ENCODE data around the gene ELP5. TPM values are rescaled to one million over a fixed set of nuclear protein-coding genes. Genes with fewer than 3 reads are reported as not detected.

Gene ELP5
- total and polyA plus RNA-seq, 8 donors = 26.5 to 49.7 (median 42.9) TPM

GRCh38 chr17:7292194-7292593 lies 40.2 kb downstream of the ELP5 start:
- TF ChIP-seq CTCF (IDR thresholded peaks at IDR 0.05) = no peak
- H3K4me3 ChIP-seq = no peak overlapping the region
- H3K4me1 ChIP-seq = peaks cover 13 to 33% of the 10 kb centered on the region in 2 donors
- no peak overlapping the region for H3K27ac ChIP-seq
- H3K27me3 ChIP-seq = peaks cover 26 to 93% of the 10 kb centered on the region in 2 donors
- DNase-seq (no peak), ATAC-seq (no peak)
- no peaks in the 10 kb centered on the region for H3K9me3 ChIP-seq
- intact Hi-C loops (cut with DNase I) = loop anchor here (10.0 kb wide), 1 partner anchor 247 kb away; the partner anchor contains the start of gene SLC16A11 (in 2 of the 2)
- H3K36me3 ChIP-seq = no peaks in the 10 kb centered on the region

- no peak for ATAC-seq
- peak in 1 of 4 donors; percentile 33 for DNase-seq
- no peaks in the 10 kb centered on the region for H3K9me3 ChIP-seq
- no peak for TF ChIP-seq CTCF (IDR thresholded peaks at IDR 0.05)
- intact Hi-C loops (cut with DNase I) = loop anchor here (10.0 kb wide), 1 partner anchor 248 kb away; the partner anchor contains the start of gene SLC16A11 (in 2 of the 2)
- peaks cover 13 to 33% of the 10 kb centered on the region in 2 donors for H3K4me1 ChIP-seq
- H3K36me3 ChIP-seq = no peaks in the 10 kb centered on the region
- H3K27me3 ChIP-seq = peaks cover 26 to 89% of the 10 kb centered on the region in 2 donors
- no peak overlapping the region for H3K27ac ChIP-seq
- no peak overlapping the region for H3K4me3 ChIP-seq
Observed at GRCh38 chr17:7292729-7293128, 40.7 kb downstream of the ELP5 start.

GRCh38 chr17:7293159-7293558 lies 41.1 kb downstream of the ELP5 start:
- Histone ChIP-seq H3K27me3 (peaks cover 26 to 85% of the 10 kb centered on the region in 2 donors), H3K36me3 (no peaks in the 10 kb centered on the region), H3K4me3 (no peak overlapping the region), H3K9me3 (no peaks in the 10 kb centered on the region), H3K4me1 (peaks cover 13 to 33% of the 10 kb centered on the region in 2 donors), H3K27ac (no peak overlapping the region)
- ATAC-seq (no peak), DNase-seq (no peak)
- intact Hi-C loops (cut with DNase I) = loop anchor here (10.0 kb wide), 1 partner anchor 248 kb away; the partner anchor contains the start of gene SLC16A11 (in 2 of the 2)
- no peak for TF ChIP-seq CTCF (IDR thresholded peaks at IDR 0.05)

- ATAC-seq (peak; percentile 29), DNase-seq (no peak)
- TF ChIP-seq CTCF (IDR thresholded peaks at IDR 0.05) = no peak
- Histone ChIP-seq H3K27ac (no peak overlapping the region), H3K4me1 (peaks cover 13 to 33% of the 10 kb centered on the region in 2 donors), H3K36me3 (no peaks in the 10 kb centered on the region), H3K9me3 (no peaks in the 10 kb centered on the region), H3K27me3 (peaks cover 26 to 87% of the 10 kb centered on the region in 2 donors), H3K4me3 (peak overlapping the region in 1 of 2 donors; percentile 23)
- intact Hi-C loops (cut with DNase I) = loop anchor here (10.0 kb wide), 1 partner anchor 249 kb away; the partner anchor contains the start of gene SLC16A11 (in 2 of the 2)
Observed at GRCh38 chr17:7293816-7294613, 42.0 kb downstream of the ELP5 start.

GRCh38 chr17:7294614-7295153 lies 42.7 kb downstream of the ELP5 start, which contains the start of gene YBX2:
Gene YBX2, minus strand, starts transcription at chr17:7294639. Its CDS starts 139 bp downstream, at chr17:7294500.
- no peak for TF ChIP-seq CTCF (IDR thresholded peaks at IDR 0.05)
- Histone ChIP-seq H3K4me1 (peaks cover 13 to 33% of the 10 kb centered on the region in 2 donors), H3K9me3 (no peaks in the 10 kb centered on the region), H3K27me3 (peaks cover 26 to 82% of the 10 kb centered on the region in 2 donors), H3K36me3 (no peaks in the 10 kb centered on the region), H3K4me3 (peak within 1 kb of the TSS; percentile 7 to 23), H3K27ac (no peak within 1 kb of the TSS)
- peak; percentile 63 for ATAC-seq
- intact Hi-C loops (cut with DNase I) = loop anchor here (10.0 kb wide), 1 partner anchor 250 kb away; the partner anchor contains the start of gene SLC16A11 (in 2 of the 2)
- peak in 3 of 4 donors; percentile 50 to 88 (median 62) for DNase-seq

All from left lung (tissue), 10 donors.